DND-41 (cell line): Measurements from ENCODE around the gene CELSR1.

Source experiments
- EZH2 ChIP-seq: IDR thresholded peaks from 3 replicates; pipeline ENCODE4 v1.6.1; 2012; ENCODE audit warnings: borderline replicate concordance, low read depth, mild to moderate bottlenecking, moderate library complexity, low read length, inconsistent platforms; ENCODE audit not compliant: severe bottlenecking
- TF ChIP-seq, protein P1 (sequence below): IDR thresholded peaks from 2 replicates; pipeline ENCODE4 v1.5.1; 2012; ENCODE audit warnings: borderline replicate concordance, low read length, moderate library complexity, mild to moderate bottlenecking; ENCODE audit not compliant: poor library complexity, severe bottlenecking; ENCODE audit errors: extremely low read depth

DNA sequence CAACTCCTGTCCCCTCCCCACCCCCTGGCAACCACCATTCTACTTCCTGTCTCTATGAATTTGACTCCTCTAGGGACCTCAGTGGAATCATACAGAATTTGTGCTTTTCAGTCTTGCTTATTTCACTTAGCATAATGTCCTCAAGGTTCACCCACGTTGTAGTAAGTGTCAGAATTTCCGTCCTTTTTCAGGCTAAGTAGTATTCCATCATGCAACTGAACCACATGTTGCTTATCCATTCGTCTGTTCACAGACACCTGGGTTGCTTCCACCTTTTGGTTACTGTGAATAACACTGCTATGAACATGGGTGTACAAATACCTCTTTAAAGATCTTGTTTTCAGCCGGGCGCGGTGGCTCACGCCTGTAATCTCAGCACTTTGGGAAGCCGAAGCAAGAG, 16.5 kb downstream of the CELSR1 start:
- TF ChIP-seq, protein P1, sequence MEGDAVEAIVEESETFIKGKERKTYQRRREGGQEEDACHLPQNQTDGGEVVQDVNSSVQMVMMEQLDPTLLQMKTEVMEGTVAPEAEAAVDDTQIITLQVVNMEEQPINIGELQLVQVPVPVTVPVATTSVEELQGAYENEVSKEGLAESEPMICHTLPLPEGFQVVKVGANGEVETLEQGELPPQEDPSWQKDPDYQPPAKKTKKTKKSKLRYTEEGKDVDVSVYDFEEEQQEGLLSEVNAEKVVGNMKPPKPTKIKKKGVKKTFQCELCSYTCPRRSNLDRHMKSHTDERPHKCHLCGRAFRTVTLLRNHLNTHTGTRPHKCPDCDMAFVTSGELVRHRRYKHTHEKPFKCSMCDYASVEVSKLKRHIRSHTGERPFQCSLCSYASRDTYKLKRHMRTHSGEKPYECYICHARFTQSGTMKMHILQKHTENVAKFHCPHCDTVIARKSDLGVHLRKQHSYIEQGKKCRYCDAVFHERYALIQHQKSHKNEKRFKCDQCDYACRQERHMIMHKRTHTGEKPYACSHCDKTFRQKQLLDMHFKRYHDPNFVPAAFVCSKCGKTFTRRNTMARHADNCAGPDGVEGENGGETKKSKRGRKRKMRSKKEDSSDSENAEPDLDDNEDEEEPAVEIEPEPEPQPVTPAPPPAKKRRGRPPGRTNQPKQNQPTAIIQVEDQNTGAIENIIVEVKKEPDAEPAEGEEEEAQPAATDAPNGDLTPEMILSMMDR, result no peak
- TF ChIP-seq EZH2, result no peak
